Mammary microvascular endothelial cell (primary cell): Measurements from ENCODE around the gene GBP1. TPM values are rescaled to one million over a fixed set of nuclear protein-coding genes. Genes with fewer than 3 reads are reported as not detected.

ENCODE experiments used
- total RNA-seq: library from RNA; depleted of rRNA; stranded (reverse); fragments of >200 nt; gene quantifications from 2 replicates; pipeline ENCODE4 v1.2.3, GENCODE V29; 2015

Gene GBP1, protein sequence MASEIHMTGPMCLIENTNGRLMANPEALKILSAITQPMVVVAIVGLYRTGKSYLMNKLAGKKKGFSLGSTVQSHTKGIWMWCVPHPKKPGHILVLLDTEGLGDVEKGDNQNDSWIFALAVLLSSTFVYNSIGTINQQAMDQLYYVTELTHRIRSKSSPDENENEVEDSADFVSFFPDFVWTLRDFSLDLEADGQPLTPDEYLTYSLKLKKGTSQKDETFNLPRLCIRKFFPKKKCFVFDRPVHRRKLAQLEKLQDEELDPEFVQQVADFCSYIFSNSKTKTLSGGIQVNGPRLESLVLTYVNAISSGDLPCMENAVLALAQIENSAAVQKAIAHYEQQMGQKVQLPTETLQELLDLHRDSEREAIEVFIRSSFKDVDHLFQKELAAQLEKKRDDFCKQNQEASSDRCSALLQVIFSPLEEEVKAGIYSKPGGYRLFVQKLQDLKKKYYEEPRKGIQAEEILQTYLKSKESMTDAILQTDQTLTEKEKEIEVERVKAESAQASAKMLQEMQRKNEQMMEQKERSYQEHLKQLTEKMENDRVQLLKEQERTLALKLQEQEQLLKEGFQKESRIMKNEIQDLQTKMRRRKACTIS
- total RNA-seq, result 50.2 and 54.7 TPM in 2 replicates

DNA sequence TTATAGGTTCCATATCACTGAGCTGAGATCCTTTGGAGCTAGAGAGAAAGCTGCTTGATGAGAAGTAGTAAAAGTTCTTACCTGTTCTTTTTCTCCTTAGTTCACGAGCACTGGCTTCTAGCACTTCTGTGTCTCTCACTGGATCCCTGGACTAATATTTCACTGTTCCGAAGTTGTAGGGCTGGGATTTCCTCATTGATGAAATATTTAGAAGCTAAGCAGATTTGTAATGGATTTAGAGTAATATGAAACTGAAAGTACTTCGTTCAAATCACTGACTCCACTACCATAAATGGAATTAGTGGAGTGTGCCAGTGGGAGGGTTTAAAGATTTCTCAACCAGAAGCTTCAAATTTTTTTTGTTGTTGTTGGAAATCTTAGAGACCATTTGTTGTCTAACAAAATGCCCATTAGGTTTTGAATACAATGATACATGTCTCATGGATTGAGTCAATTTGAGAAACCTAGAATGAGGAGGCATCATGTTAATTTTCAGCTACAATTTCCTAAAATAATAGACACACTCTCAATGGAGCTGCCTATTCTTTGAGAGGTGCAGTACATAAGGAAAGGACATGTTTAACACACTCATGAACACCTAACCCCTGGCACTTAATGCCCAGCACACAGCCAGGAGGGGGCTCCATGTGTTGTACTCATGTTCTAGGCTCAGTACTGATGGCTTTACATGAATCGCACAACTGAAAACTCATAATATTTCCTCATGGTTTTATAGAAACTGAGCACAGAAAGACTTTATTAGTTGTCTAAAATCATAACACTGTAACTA, at the start of gene GBP1:
Gene GBP1, minus strand, starts transcription at position 130 of the 790 bp plus-strand sequence. CDS start 1,974 bp downstream, outside the sequence.

DNA sequence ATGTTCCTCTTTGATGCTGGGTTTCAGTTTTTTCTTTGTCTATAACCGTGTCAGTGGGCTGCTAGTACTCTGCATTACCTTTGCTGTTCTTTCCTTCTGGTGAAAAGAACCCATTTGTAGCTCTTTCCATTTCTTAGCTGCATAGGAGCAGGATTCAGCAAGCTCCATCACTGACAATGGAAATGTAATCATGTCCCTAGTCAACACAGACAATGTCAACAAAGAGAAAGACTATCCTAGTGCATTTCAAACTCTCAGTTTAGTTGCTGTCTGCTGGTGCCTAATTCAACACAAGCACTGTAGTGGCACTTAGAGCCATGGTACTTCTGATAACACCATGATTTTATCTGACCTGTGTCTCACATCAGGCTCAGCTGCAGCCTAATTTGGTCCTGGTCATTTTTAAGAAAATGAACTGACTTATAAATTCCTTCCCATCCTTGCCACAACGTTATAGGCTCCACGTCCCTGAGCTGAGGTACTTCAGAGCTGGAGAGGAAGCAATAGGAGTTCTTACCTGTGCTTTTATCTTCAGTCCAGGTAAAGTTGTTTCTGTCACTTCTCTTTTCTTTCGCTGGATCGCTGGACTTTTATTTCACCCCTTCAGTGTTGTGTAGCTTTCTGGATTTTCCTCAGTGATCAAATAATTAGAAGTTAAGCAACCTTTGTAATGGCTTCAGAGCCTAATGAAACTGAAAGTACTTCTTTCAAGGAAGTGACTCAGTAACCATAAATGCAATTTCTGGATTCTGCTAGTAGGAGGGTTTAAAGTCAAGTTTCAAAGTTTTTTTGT, 42.6 kb downstream of the GBP1 start, which contains the start of gene GBP3:
Gene GBP3, minus strand, starts transcription at position 700 of the 793 bp plus-strand sequence. CDS start 2,145 bp downstream, outside the sequence.

Other genes starting within 250 kb of the GBP1 start
- 19.7 and 28.2 TPM in 2 replicates for gene GTF2B, start 173.6 kb downstream of the GBP1 start, total RNA-seq
- 21.0 and 23.2 TPM in 2 replicates for gene KYAT3, start 72.6 kb downstream of the GBP1 start, total RNA-seq
- gene RBMXL1, start 72.6 kb downstream of the GBP1 start, total RNA-seq, result 8.1 and 10.1 TPM in 2 replicates
- 39.9 and 47.0 TPM in 2 replicates for gene GBP3, start 42.3 kb downstream of the GBP1 start, total RNA-seq
- 27.1 and 30.9 TPM in 2 replicates for gene GBP2, start 60.9 kb upstream of the GBP1 start, total RNA-seq
- gene GBP7, start 110.8 kb upstream of the GBP1 start, total RNA-seq, result not detected in 2 replicates
- gene GBP4, start 133.7 kb upstream of the GBP1 start, total RNA-seq, result 22.5 and 22.8 TPM in 2 replicates
- gene GBP5, start 207.7 kb upstream of the GBP1 start, total RNA-seq, result 0.27 and 0.84 TPM in 2 replicates